Colonic mucosa (tissue), 4 donors: ENCODE data around the gene OTUD5. TPM values are rescaled to one million over a fixed set of nuclear protein-coding genes. Genes with fewer than 3 reads are reported as not detected.
"Not testable (repeated sequence)": the region's sequence is repeated elsewhere in the genome, so short reads cannot be mapped to it uniquely, and the experiment has no call there.

Experiments
- DNase-seq: peaks from one replicate; pipeline ENCODE4 v3.0.0-alpha.2; 2020
- H3K27ac ChIP-seq: fragments of 200-600 bp; one replicate; pipeline ENCODE4 v1.8.0; 2021
- H3K27me3 ChIP-seq: fragments of 200-600 bp; one replicate; pipeline ENCODE4 v1.8.0; 2021
- H3K36me3 ChIP-seq: fragments of 200-600 bp; one replicate; pipeline ENCODE4 v1.8.0; 2021
- H3K4me1 ChIP-seq: fragments of 200-600 bp; one replicate; pipeline ENCODE4 v1.8.0; 2021; ENCODE audit warnings: mild to moderate bottlenecking
- H3K4me3 ChIP-seq: fragments of 200-600 bp; one replicate; pipeline ENCODE4 v1.8.0; 2021
- H3K9ac ChIP-seq, 2 donors: one replicate each; pipeline ENCODE4 v1.7.0; 2013; ENCODE audit warnings: control low read depth in 2 of 2, low read depth in 2 of 2, low read length in 2 of 2
- H3K9me3 ChIP-seq: fragments of 200-600 bp; one replicate; pipeline ENCODE4 v1.8.0; 2021
- CTCF ChIP-seq: fragments of 200-600 bp; IDR thresholded peaks from one replicate; pipeline ENCODE4 v1.8.0; 2022; ENCODE audit warnings: antibody characterized with exemption, mild to moderate bottlenecking
- intact Hi-C: fragments of 100-400 bp; cut with DNase I; formaldehyde crosslinking; loops from one replicate; pipeline ENCODE4 v1.14.1; 2022
- total RNA-seq, 2 donors: library from RNA; stranded (reverse); fragmentation: NEBNext Ultra II Directional in 1 of 2; extraction: Animal tissue kit (Norgen Biotek cat#: 25700) in 1 of 2; gene quantifications; one replicate each; pipeline ENCODE4 v1.2.1, GENCODE V29; 2021
- donor health status: healthy.
- donor health status: DM: no; HTN: no; CAD: no.
- donor health status: DM: no; HTN: no; CAD: no.

Gene OTUD5
- total RNA-seq, 2 donors from 2014 or later: 40.2 to 40.9 TPM

- Histone ChIP-seq H3K27me3 (no peaks in the 10 kb centered on the region), H3K4me3 (no peak overlapping the region), H3K36me3 (no peaks in the 10 kb centered on the region), H3K9ac (no peak overlapping the region), H3K27ac (no peak overlapping the region), H3K9me3 (no peaks in the 10 kb centered on the region), H3K4me1 (no peaks in the 10 kb centered on the region)
- intact Hi-C loops: no loop called here
- DNase-seq: no peak
- TF ChIP-seq CTCF: no peak
Measured at GRCh38 chrX:48989483-48989882, 32.1 kb upstream of the OTUD5 start.

GRCh38 chrX:48983896-48984295, 26.5 kb upstream of the OTUD5 start:
- Histone ChIP-seq H3K4me1 (no peaks in the 10 kb centered on the region), H3K27me3 (no peaks in the 10 kb centered on the region), H3K9ac (no peak overlapping the region), H3K36me3 (no peaks in the 10 kb centered on the region), H3K9me3 (no peaks in the 10 kb centered on the region), H3K4me3 (no peak overlapping the region), H3K27ac (no peak overlapping the region)
- intact Hi-C loops: no loop called here
- TF ChIP-seq CTCF: no peak
- no peak for DNase-seq

GRCh38 chrX:48983081-48983480, 25.7 kb upstream of the OTUD5 start:
- Histone ChIP-seq H3K4me1 (no peaks in the 10 kb centered on the region), H3K4me3 (no peak overlapping the region), H3K9ac (no peak overlapping the region), H3K27me3 (no peaks in the 10 kb centered on the region), H3K9me3 (no peaks in the 10 kb centered on the region), H3K27ac (no peak overlapping the region), H3K36me3 (no peaks in the 10 kb centered on the region)
- intact Hi-C loops: no loop called here
- TF ChIP-seq CTCF: no peak
- DNase-seq: no peak

- no peak for DNase-seq
- no peak overlapping the region for H3K4me3 ChIP-seq
- intact Hi-C loops: no loop called here
- H3K27ac ChIP-seq: no peak overlapping the region
- no peaks in the 10 kb centered on the region for H3K4me1 ChIP-seq
- no peaks in the 10 kb centered on the region for H3K9me3 ChIP-seq
- H3K27me3 ChIP-seq: no peaks in the 10 kb centered on the region
- no peak overlapping the region for H3K9ac ChIP-seq
- H3K36me3 ChIP-seq: no peaks in the 10 kb centered on the region
- TF ChIP-seq CTCF: no peak
Measured at GRCh38 chrX:48981178-48981577, 23.8 kb upstream of the OTUD5 start.

GRCh38 chrX:48980341-48980740, 22.9 kb upstream of the OTUD5 start:
- H3K27me3 ChIP-seq, H3K4me1 ChIP-seq, H3K9me3 ChIP-seq, intact Hi-C loops, DNase-seq, H3K36me3 ChIP-seq, H3K4me3 ChIP-seq, H3K27ac ChIP-seq, H3K9ac ChIP-seq: not testable (repeated sequence)

GRCh38 chrX:48978226-48978625, 20.8 kb upstream of the OTUD5 start:
- TF ChIP-seq CTCF: no peak
- DNase-seq: no peak
- no peaks in the 10 kb centered on the region for H3K36me3 ChIP-seq
- no peaks in the 10 kb centered on the region for H3K27me3 ChIP-seq
- H3K4me1 ChIP-seq: no peaks in the 10 kb centered on the region
- no peaks in the 10 kb centered on the region for H3K9me3 ChIP-seq
- no peak overlapping the region for H3K9ac ChIP-seq
- no peak overlapping the region for H3K4me3 ChIP-seq
- H3K27ac ChIP-seq: no peak overlapping the region
- intact Hi-C loops: no loop called here
